Left colon (tissue), 2 donors: Measurements from ENCODE around the gene SYNGAP1. TPM values are rescaled to one million over a fixed set of nuclear protein-coding genes. Genes with fewer than 3 reads are reported as not detected.
"Not testable (repeated sequence)": the region's sequence is repeated elsewhere in the genome, so short reads cannot be mapped to it uniquely, and the experiment has no call there.

Source experiments
- ATAC-seq: fragments of 200-7000 bp; cut with Tn5 transposase; one replicate; pipeline ENCODE4 v1.9.1; 2020; ENCODE audit warnings: mild to moderate bottlenecking, moderate library complexity
- DNase-seq, 2 donors: peaks; one replicate each; pipeline ENCODE4 v3.0.0-alpha.2; 2020
- intact Hi-C, 2 donors: fragments of 100-400 bp; cut with DNase I in 1 of 2; cut with micrococcal nuclease in 1 of 2; formaldehyde crosslinking; loops; one replicate each; pipeline versions ENCODE4 v1.11.2 to v1.14.0; 2022; cut with DNase I, micrococcal nuclease
- total RNA-seq, 2 donors: library from RNA; stranded (reverse); fragmentation: NEBNext Ultra II Directional; extraction: Animal tissue kit (Norgen Biotek cat#: 25700); gene quantifications; one replicate each; pipeline ENCODE4 v1.2.1, GENCODE V29; 2021
- donor health status: DM: no; HTN: no; CAD: no.
- donor health status: DM: yes; HTN: yes; CAD: no.

The SYNGAP1 gene
- total RNA-seq, 2 donors from 2014 or later: 6.8 to 9.1 TPM

- ATAC-seq: no peak
- intact Hi-C loops: no loop called here
- no peak for DNase-seq
These were observed 22.3 kb upstream of the SYNGAP1 start for GRCh38 chr6:33397541-33397940.

GRCh38 chr6:33398601-33399000 lies 21.3 kb upstream of the SYNGAP1 start:
- intact Hi-C loops, DNase-seq: not testable (repeated sequence)
- peak; percentile 77 for ATAC-seq

- DNase-seq, ATAC-seq, intact Hi-C loops: not testable (repeated sequence)
These were observed 20.0 kb upstream of the SYNGAP1 start for GRCh38 chr6:33399881-33400280.

GRCh38 chr6:33404884-33405283 lies 15.0 kb upstream of the SYNGAP1 start:
- DNase-seq (no peak), ATAC-seq (no peak)
- intact Hi-C loops: no loop called here

- DNase-seq (no peak), ATAC-seq (no peak)
- intact Hi-C loops: no loop called here
These were observed 14.4 kb upstream of the SYNGAP1 start for GRCh38 chr6:33405386-33405940.

GRCh38 chr6:33406126-33406525 lies 13.7 kb upstream of the SYNGAP1 start:
- intact Hi-C loops: no loop called here
- no peak for ATAC-seq
- DNase-seq: no peak

- DNase-seq: no peak
- ATAC-seq: no peak
- intact Hi-C loops: no loop called here
These were observed 12.6 kb upstream of the SYNGAP1 start for GRCh38 chr6:33407132-33407718.

GRCh38 chr6:33410050-33410710 lies 9.7 kb upstream of the SYNGAP1 start:
- DNase-seq (peak; percentile 97 to 98), ATAC-seq (peak; percentile 86)
- intact Hi-C loops: no loop called here

GRCh38 chr6:33410711-33411631 lies 8.9 kb upstream of the SYNGAP1 start, which contains the start of gene PHF1:
PHF1 (plus strand) TSS chr6:33411014; CDS start chr6:33412264, 1,250 bp downstream.
- peak; percentile 64 for ATAC-seq
- DNase-seq: peak in 1 of 2 donors; percentile 73
- intact Hi-C loops: no loop called here

- ATAC-seq: no peak
- intact Hi-C loops: no loop called here
- DNase-seq: no peak
These were observed 8.2 kb upstream of the SYNGAP1 start for GRCh38 chr6:33411632-33412005.

GRCh38 chr6:33412140-33413009 lies 7.5 kb upstream of the SYNGAP1 start:
- ATAC-seq (no peak), DNase-seq (no peak)
- intact Hi-C loops: no loop called here

- no peak for ATAC-seq
- intact Hi-C loops: no loop called here
- DNase-seq: no peak
These were observed 6.4 kb upstream of the SYNGAP1 start for GRCh38 chr6:33413241-33414120.

GRCh38 chr6:33414592-33415271 lies 5.1 kb upstream of the SYNGAP1 start:
- intact Hi-C loops: no loop called here
- no peak for ATAC-seq

GRCh38 chr6:33415831-33416230 lies 4.0 kb upstream of the SYNGAP1 start:
- DNase-seq (no peak), ATAC-seq (no peak)
- intact Hi-C loops: no loop called here

More at GRCh38 chr6:33414592-33415271, 5.1 kb upstream of the SYNGAP1 start:
- no peak for DNase-seq

GRCh38 chr6:33416386-33417127 lies 3.3 kb upstream of the SYNGAP1 start:
- intact Hi-C loops: no loop called here
- no peak for ATAC-seq
- DNase-seq: no peak
